ENCODE data around the gene NACC2.
"Not testable (repeated sequence)": the region's sequence is repeated elsewhere in the genome, so short reads cannot be mapped to it uniquely, and the experiment has no call there.

The NACC2 gene

GRCh38 chr9:136082496-136083361 lies 12.4 kb downstream of the NACC2 start:
- in situ Hi-C loops (cut with MboI; ENCODE audit: low sequenced_read_pairs) = no loop called here

GRCh38 chr9:136081826-136082495 lies 13.1 kb downstream of the NACC2 start:
- in situ Hi-C loops (cut with MboI; ENCODE audit: low sequenced_read_pairs) = no loop called here

GRCh38 chr9:136081113-136081825 lies 13.8 kb downstream of the NACC2 start:
- in situ Hi-C loops (cut with MboI; ENCODE audit: low sequenced_read_pairs) = no loop called here

- in situ Hi-C loops (cut with MboI; ENCODE audit: low sequenced_read_pairs) = no loop called here
Measured at GRCh38 chr9:136080716-136081112, 14.4 kb downstream of the NACC2 start.

GRCh38 chr9:136079916-136080246 lies 15.2 kb downstream of the NACC2 start:
- in situ Hi-C loops (cut with MboI; ENCODE audit: low sequenced_read_pairs) = no loop called here

- in situ Hi-C loops (cut with MboI; ENCODE audit: low sequenced_read_pairs) = no loop called here
Measured at GRCh38 chr9:136079211-136079915, 15.7 kb downstream of the NACC2 start.

- in situ Hi-C loops (cut with MboI; ENCODE audit: low sequenced_read_pairs) = no loop called here
Measured at GRCh38 chr9:136078498-136079011, 16.5 kb downstream of the NACC2 start.

- in situ Hi-C loops (cut with MboI; ENCODE audit: low sequenced_read_pairs) = no loop called here
Measured at GRCh38 chr9:136078024-136078423, 17.1 kb downstream of the NACC2 start.

GRCh38 chr9:136077491-136077890 lies 17.6 kb downstream of the NACC2 start:
- in situ Hi-C loops (cut with MboI; ENCODE audit: low sequenced_read_pairs) = no loop called here

GRCh38 chr9:136075881-136076678 lies 19.0 kb downstream of the NACC2 start:
- in situ Hi-C loops (cut with MboI; ENCODE audit: low sequenced_read_pairs) = no loop called here

- in situ Hi-C loops (cut with MboI; ENCODE audit: low sequenced_read_pairs) = no loop called here
Measured at GRCh38 chr9:136075134-136075841, 19.8 kb downstream of the NACC2 start.

- in situ Hi-C loops (cut with MboI; ENCODE audit: low sequenced_read_pairs) = no loop called here
Measured at GRCh38 chr9:136074706-136075105, 20.4 kb downstream of the NACC2 start.

- in situ Hi-C loops (cut with MboI; ENCODE audit: low sequenced_read_pairs) = no loop called here
Measured at GRCh38 chr9:136062657-136063439, 32.2 kb downstream of the NACC2 start.

GRCh38 chr9:136061916-136062315 lies 33.2 kb downstream of the NACC2 start:
- in situ Hi-C loops (cut with MboI; ENCODE audit: low sequenced_read_pairs) = not testable (repeated sequence)

GRCh38 chr9:136061405-136061804 lies 33.7 kb downstream of the NACC2 start:
- in situ Hi-C loops (cut with MboI; ENCODE audit: low sequenced_read_pairs) = no loop called here

GRCh38 chr9:136060671-136061371 lies 34.3 kb downstream of the NACC2 start:
- in situ Hi-C loops (cut with MboI; ENCODE audit: low sequenced_read_pairs) = no loop called here

GRCh38 chr9:136059851-136060670 lies 35.0 kb downstream of the NACC2 start:
- in situ Hi-C loops (cut with MboI; ENCODE audit: low sequenced_read_pairs) = no loop called here

All from HL-60/S4 treated with retinoic acid at 250 ng/mL for 4 days and 3 days (cell line).